AG04449 (cell line): Measurements from ENCODE around the gene PEAR1.

Source experiments
- CTCF ChIA-PET: fragments of 350-600 bp; formaldehyde crosslinking; extraction: SDS; loops from one replicate; lab custom pipeline; 2021; ENCODE audit warnings: antibody characterized with exemption; lab: Yijun Ruan, JAX
- POLR2A ChIA-PET: fragments of 400-600, 350-600 bp; formaldehyde crosslinking; extraction: SDS; loops from one replicate; lab custom pipeline; 2020; ENCODE audit warnings: antibody characterized with exemption, inconsistent platforms; lab: Yijun Ruan, JAX
- DNase-seq: peaks from one replicate; pipeline ENCODE4 v3.0.0-alpha.2; 2010; ENCODE audit warnings: low read depth, low spot score
- H3K4me3 ChIP-seq: 2 replicates; pipeline ENCODE4 v1.5.1; 2011; ENCODE audit warnings: low read depth, mild to moderate bottlenecking, control low read depth, low read length
- TF ChIP-seq, protein P1 (sequence below): IDR thresholded peaks from one replicate; pipeline ENCODE4 v1.5.1; 2011; ENCODE audit warnings: mild to moderate bottlenecking, moderate library complexity, low read length, control low read depth, inconsistent platforms; ENCODE audit not compliant: insufficient read depth; ENCODE audit errors: missing control alignments

The PEAR1 gene

GRCh38 chr1:156929596-156930238, 36.2 kb downstream of the PEAR1 start:
- DNase-seq: no peak
- TF ChIP-seq, protein P1, sequence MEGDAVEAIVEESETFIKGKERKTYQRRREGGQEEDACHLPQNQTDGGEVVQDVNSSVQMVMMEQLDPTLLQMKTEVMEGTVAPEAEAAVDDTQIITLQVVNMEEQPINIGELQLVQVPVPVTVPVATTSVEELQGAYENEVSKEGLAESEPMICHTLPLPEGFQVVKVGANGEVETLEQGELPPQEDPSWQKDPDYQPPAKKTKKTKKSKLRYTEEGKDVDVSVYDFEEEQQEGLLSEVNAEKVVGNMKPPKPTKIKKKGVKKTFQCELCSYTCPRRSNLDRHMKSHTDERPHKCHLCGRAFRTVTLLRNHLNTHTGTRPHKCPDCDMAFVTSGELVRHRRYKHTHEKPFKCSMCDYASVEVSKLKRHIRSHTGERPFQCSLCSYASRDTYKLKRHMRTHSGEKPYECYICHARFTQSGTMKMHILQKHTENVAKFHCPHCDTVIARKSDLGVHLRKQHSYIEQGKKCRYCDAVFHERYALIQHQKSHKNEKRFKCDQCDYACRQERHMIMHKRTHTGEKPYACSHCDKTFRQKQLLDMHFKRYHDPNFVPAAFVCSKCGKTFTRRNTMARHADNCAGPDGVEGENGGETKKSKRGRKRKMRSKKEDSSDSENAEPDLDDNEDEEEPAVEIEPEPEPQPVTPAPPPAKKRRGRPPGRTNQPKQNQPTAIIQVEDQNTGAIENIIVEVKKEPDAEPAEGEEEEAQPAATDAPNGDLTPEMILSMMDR: no peak
- H3K4me3 ChIP-seq: no peak overlapping the region
- CTCF ChIA-PET: interaction anchor here (1.8 to 12.0 kb wide), 8 partner anchors 10 to 270 kb away, joined by 4 to 678 read pairs (median 60); partner anchors contain the start of genes ISG20L2, METTL25B and PEAR1
- POLR2A ChIA-PET: no interaction called here

GRCh38 chr1:156930483-156930882, 37.0 kb downstream of the PEAR1 start:
- no peak overlapping the region for H3K4me3 ChIP-seq
- POLR2A ChIA-PET: no interaction called here
- TF ChIP-seq, protein P1: no peak
- CTCF ChIA-PET: interaction anchor here (2.3 to 12.0 kb wide), 4 partner anchors 11 to 203 kb away, joined by 7 to 678 read pairs (median 60); partner anchors contain the start of genes ISG20L2, LRRC71, METTL25B and PEAR1
- no peak for DNase-seq

GRCh38 chr1:156931211-156931952, 37.9 kb downstream of the PEAR1 start:
- H3K4me3 ChIP-seq: no peak overlapping the region
- TF ChIP-seq, protein P1: no peak
- no peak for DNase-seq
- POLR2A ChIA-PET: no interaction called here
- CTCF ChIA-PET: interaction anchor here (1.0 to 4.5 kb wide), 8 partner anchors 8 to 242 kb away, joined by 3 to 45 read pairs (median 6); partner anchors contain the start of gene LRRC71

DNA sequence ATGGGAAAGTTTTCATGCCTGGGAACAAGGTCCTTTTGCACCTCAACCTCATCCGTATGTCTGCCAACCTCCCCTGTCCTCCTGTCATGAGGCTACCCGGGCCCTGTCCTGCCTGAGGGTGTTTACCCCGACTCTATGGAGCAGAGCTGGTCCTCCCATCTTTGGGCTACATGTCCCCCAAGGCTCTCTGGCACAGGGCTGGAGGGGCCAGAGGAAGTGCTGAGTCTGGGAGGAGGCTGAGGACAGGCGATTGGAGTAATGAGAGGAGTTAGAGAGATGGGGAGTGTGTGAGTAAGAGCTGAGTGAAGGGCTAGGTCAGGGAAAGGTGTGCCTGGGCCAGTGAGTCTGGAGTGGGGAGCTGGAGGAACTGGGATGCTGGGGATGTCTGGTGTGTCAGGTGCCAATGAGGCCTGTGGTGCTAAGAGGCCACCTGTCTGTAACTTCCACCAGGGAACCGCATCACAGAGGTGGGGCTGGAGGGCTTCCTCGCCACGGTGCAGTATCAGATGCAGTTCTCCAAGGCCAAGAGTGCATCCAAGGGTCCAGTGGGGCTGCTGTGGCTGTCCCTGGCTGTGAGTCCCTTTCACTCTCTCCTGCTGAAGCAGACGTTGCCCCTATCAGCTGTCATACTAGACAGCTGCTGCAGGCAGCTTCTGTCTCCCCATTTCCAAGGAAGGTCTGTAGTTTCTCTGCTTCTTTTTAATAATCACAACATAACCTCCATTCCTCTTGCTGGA, 38.6 kb downstream of the PEAR1 start:
- ChIA-PET CTCF (interaction anchor here (1.0 to 4.5 kb wide), 8 partner anchors 9 to 243 kb away, joined by 3 to 45 read pairs (median 6); partner anchors contain the start of gene LRRC71), POLR2A (interaction anchor here (0.7 kb wide), 1 partner anchor 270 kb away, joined by 4 read pairs; no protein-coding TSS in a partner anchor)

GRCh38 chr1:156933136-156933535, 39.6 kb downstream of the PEAR1 start:
- DNase-seq: no peak
- CTCF ChIA-PET: interaction anchor here (0.9 to 4.5 kb wide), 6 partner anchors 10 to 207 kb away, joined by 3 to 45 read pairs (median 6); partner anchors contain the start of gene NTRK1
- POLR2A ChIA-PET: no interaction called here
- H3K4me3 ChIP-seq: no peak overlapping the region
- TF ChIP-seq, protein P1: no peak

More for the DNA sequence above, 38.6 kb downstream of the PEAR1 start:
- no peak for DNase-seq
- H3K4me3 ChIP-seq: no peak overlapping the region
- TF ChIP-seq, protein P1: no peak
